ENCODE results near the gene ESYT2. TPM values are rescaled to one million over a fixed set of nuclear protein-coding genes. Genes with fewer than 3 reads are reported as not detected.

ESYT2 gene
- total and polyA plus RNA-seq, 9 of the 15 experiments (the other 6 are each of a cell fraction or from before 2014, with no cell fraction given): 5.8 to 86.9 (median 64.7) TPM

- TF ChIP-seq FOXO4 (CRISPR knock-in tag; IDR thresholded peaks at IDR 0.05) (no peak), RAD51 (IDR thresholded peaks at IDR 0.05; ENCODE audit: borderline replicate concordance, low read depth) (peak; percentile 14; the same call in 1 of the 2 replicates), EZH2 (IDR thresholded peaks at IDR 0.05; ENCODE audit: borderline replicate concordance, low read depth, low read length) (no peak), XRCC3 (IDR thresholded peaks at IDR 0.05) (no peak), ZBTB40 (IDR thresholded peaks at IDR 0.05) (no peak), ZBTB40 (CRISPR knock-in tag; IDR thresholded peaks at IDR 0.05) (no peak), BRF1 (IDR thresholded peaks at IDR 0.05; ENCODE audit: borderline replicate concordance, extremely low read depth, insufficient read length) (no peak), ZKSCAN1 (IDR thresholded peaks at IDR 0.05; ENCODE audit: low read depth, low read length) (no peak), ETS2 (tag; IDR thresholded peaks at IDR 0.05; ENCODE audit: borderline replicate concordance, poor library complexity, severe bottlenecking) (no peak), CHAMP1 (IDR thresholded peaks at IDR 0.05) (no peak), DACH1 (IDR thresholded peaks at IDR 0.05; ENCODE audit: partially characterized antibody) (no peak)
Observed at GRCh38 chr7:158729646-158730382, 99.5 kb downstream of the ESYT2 start (continued).

Measured in K562 (cell line).